ENCODE results near the gene PLCH2.

PLCH2 gene

GRCh38 chr1:2528966-2529783, 53.1 kb downstream of the PLCH2 start:
- peaks cover 19 to 65% (median 55%) of the 10 kb centered on the region in 5 donors for H3K4me1 ChIP-seq (ENCODE audit: control insufficient read depth in 5 of 5, insufficient read depth in 5 of 5, low read length in 5 of 5)
- peak overlapping the region in 3 of 5 donors; percentile 26 to 56 (median 36) for H3K4me3 ChIP-seq (ENCODE audit: low read depth in 1 of 5, low read length in 5 of 5)
- H3K9ac ChIP-seq (ENCODE audit: low read length in 5 of 5): peak overlapping the region in 1 of 5 donors; percentile 19
- H3K27me3 ChIP-seq (ENCODE audit: control insufficient read depth in 5 of 5, insufficient read depth in 4 of 5, low read length in 5 of 5): peaks cover 15 to 33% (median 32%) of the 10 kb centered on the region in 5 donors
- no peak overlapping the region for H3K27ac ChIP-seq (ENCODE audit: low read depth, low read length)
- H3K36me3 ChIP-seq (ENCODE audit: control insufficient read depth in 5 of 5, insufficient read depth in 5 of 5, low read length in 5 of 5): no peaks in the 10 kb centered on the region
- no peaks in the 10 kb centered on the region for H3K9me3 ChIP-seq (ENCODE audit: control insufficient read depth in 5 of 5, low read length in 5 of 5)

- Histone ChIP-seq H3K4me1 (ENCODE audit: control insufficient read depth in 5 of 5, insufficient read depth in 5 of 5, low read length in 5 of 5) (peaks cover 14 to 65% (median 48%) of the 10 kb centered on the region in 5 donors), H3K27ac (ENCODE audit: low read depth, low read length) (no peak within 1 kb of the TSS), H3K9ac (ENCODE audit: low read length in 5 of 5) (peak within 1 kb of the TSS in 2 of 5 donors; percentile 19 to 20)
Measured at GRCh38 chr1:2529784-2530512, 53.9 kb downstream of the PLCH2 start, which contains the start of gene HES5. HES5 (minus strand) TSS chr1:2530263; CDS start chr1:2530164, 99 bp downstream.

GRCh38 chr1:2530513-2531361, 54.6 kb downstream of the PLCH2 start:
- H3K27me3 ChIP-seq (ENCODE audit: control insufficient read depth in 5 of 5, insufficient read depth in 4 of 5, low read length in 5 of 5): peaks cover 23 to 48% (median 38%) of the 10 kb centered on the region in 5 donors
- peak overlapping the region in 1 of 5 donors; percentile 42 for H3K4me3 ChIP-seq (ENCODE audit: low read depth in 1 of 5, low read length in 5 of 5)
- no peaks in the 10 kb centered on the region for H3K9me3 ChIP-seq (ENCODE audit: control insufficient read depth in 5 of 5, low read length in 5 of 5)
- H3K36me3 ChIP-seq (ENCODE audit: control insufficient read depth in 5 of 5, insufficient read depth in 5 of 5, low read length in 5 of 5): no peaks in the 10 kb centered on the region
- H3K27ac ChIP-seq (ENCODE audit: low read depth, low read length): no peak overlapping the region
- H3K9ac ChIP-seq (ENCODE audit: low read length in 5 of 5): peak overlapping the region in 1 of 5 donors; percentile 20
- peaks cover 6 to 59% (median 40%) of the 10 kb centered on the region in 5 donors for H3K4me1 ChIP-seq (ENCODE audit: control insufficient read depth in 5 of 5, insufficient read depth in 5 of 5, low read length in 5 of 5)

More at GRCh38 chr1:2529784-2530512, 53.9 kb downstream of the PLCH2 start, which contains the start of gene HES5:
- H3K9me3 ChIP-seq (ENCODE audit: control insufficient read depth in 5 of 5, low read length in 5 of 5): no peaks in the 10 kb centered on the region
- H3K36me3 ChIP-seq (ENCODE audit: control insufficient read depth in 5 of 5, insufficient read depth in 5 of 5, low read length in 5 of 5): no peaks in the 10 kb centered on the region
- peak within 1 kb of the TSS in 3 of 5 donors; percentile 36 to 56 (median 42) for H3K4me3 ChIP-seq (ENCODE audit: low read depth in 1 of 5, low read length in 5 of 5)
- H3K27me3 ChIP-seq (ENCODE audit: control insufficient read depth in 5 of 5, insufficient read depth in 4 of 5, low read length in 5 of 5): peaks cover 20 to 41% (median 35%) of the 10 kb centered on the region in 5 donors

GRCh38 chr1:2532485-2533160, 56.5 kb downstream of the PLCH2 start:
- no peak overlapping the region for H3K9ac ChIP-seq (ENCODE audit: low read length in 5 of 5)
- no peaks in the 10 kb centered on the region for H3K36me3 ChIP-seq (ENCODE audit: control insufficient read depth in 5 of 5, insufficient read depth in 5 of 5, low read length in 5 of 5)
- H3K27ac ChIP-seq (ENCODE audit: low read depth, low read length): no peak overlapping the region
- H3K4me3 ChIP-seq (ENCODE audit: low read depth in 1 of 5, low read length in 5 of 5): no peak overlapping the region
- no peaks in the 10 kb centered on the region for H3K9me3 ChIP-seq (ENCODE audit: control insufficient read depth in 5 of 5, low read length in 5 of 5)
- H3K4me1 ChIP-seq (ENCODE audit: control insufficient read depth in 5 of 5, insufficient read depth in 5 of 5, low read length in 5 of 5): peaks cover 0 to 45% (median 28%) of the 10 kb centered on the region in 5 donors
- peaks cover 27 to 61% (median 48%) of the 10 kb centered on the region in 5 donors for H3K27me3 ChIP-seq (ENCODE audit: control insufficient read depth in 5 of 5, insufficient read depth in 4 of 5, low read length in 5 of 5)

- Histone ChIP-seq H3K27me3 (ENCODE audit: control insufficient read depth in 5 of 5, insufficient read depth in 4 of 5, low read length in 5 of 5) (peaks cover 29 to 69% (median 53%) of the 10 kb centered on the region in 5 donors), H3K9ac (ENCODE audit: low read length in 5 of 5) (no peak overlapping the region), H3K4me1 (ENCODE audit: control insufficient read depth in 5 of 5, insufficient read depth in 5 of 5, low read length in 5 of 5) (peaks cover 0 to 38% (median 20%) of the 10 kb centered on the region in 5 donors), H3K9me3 (ENCODE audit: control insufficient read depth in 5 of 5, low read length in 5 of 5) (no peaks in the 10 kb centered on the region), H3K4me3 (ENCODE audit: low read depth in 1 of 5, low read length in 5 of 5) (no peak overlapping the region), H3K36me3 (ENCODE audit: control insufficient read depth in 5 of 5, insufficient read depth in 5 of 5, low read length in 5 of 5) (no peaks in the 10 kb centered on the region), H3K27ac (ENCODE audit: low read depth, low read length) (no peak overlapping the region)
Measured at GRCh38 chr1:2533365-2533764, 57.3 kb downstream of the PLCH2 start.

GRCh38 chr1:2534315-2534686, 58.2 kb downstream of the PLCH2 start:
- Histone ChIP-seq H3K9ac (ENCODE audit: low read length in 5 of 5) (no peak overlapping the region), H3K4me3 (ENCODE audit: low read depth in 1 of 5, low read length in 5 of 5) (no peak overlapping the region), H3K27me3 (ENCODE audit: control insufficient read depth in 5 of 5, insufficient read depth in 4 of 5, low read length in 5 of 5) (peaks cover 35 to 74% (median 55%) of the 10 kb centered on the region in 5 donors), H3K4me1 (ENCODE audit: control insufficient read depth in 5 of 5, insufficient read depth in 5 of 5, low read length in 5 of 5) (peaks cover 0 to 29% (median 11%) of the 10 kb centered on the region in 5 donors), H3K36me3 (ENCODE audit: control insufficient read depth in 5 of 5, insufficient read depth in 5 of 5, low read length in 5 of 5) (no peaks in the 10 kb centered on the region), H3K27ac (ENCODE audit: low read depth, low read length) (no peak overlapping the region), H3K9me3 (ENCODE audit: control insufficient read depth in 5 of 5, low read length in 5 of 5) (no peaks in the 10 kb centered on the region)

GRCh38 chr1:2534687-2535441, 58.8 kb downstream of the PLCH2 start:
- H3K4me1 ChIP-seq (ENCODE audit: control insufficient read depth in 5 of 5, insufficient read depth in 5 of 5, low read length in 5 of 5): peaks cover 0 to 24% (median 9%) of the 10 kb centered on the region in 5 donors
- no peak overlapping the region for H3K27ac ChIP-seq (ENCODE audit: low read depth, low read length)
- no peaks in the 10 kb centered on the region for H3K36me3 ChIP-seq (ENCODE audit: control insufficient read depth in 5 of 5, insufficient read depth in 5 of 5, low read length in 5 of 5)
- H3K9me3 ChIP-seq (ENCODE audit: control insufficient read depth in 5 of 5, low read length in 5 of 5): no peaks in the 10 kb centered on the region
- no peak overlapping the region for H3K9ac ChIP-seq (ENCODE audit: low read length in 5 of 5)
- H3K4me3 ChIP-seq (ENCODE audit: low read depth in 1 of 5, low read length in 5 of 5): no peak overlapping the region
- peaks cover 35 to 72% (median 60%) of the 10 kb centered on the region in 5 donors for H3K27me3 ChIP-seq (ENCODE audit: control insufficient read depth in 5 of 5, insufficient read depth in 4 of 5, low read length in 5 of 5)

GRCh38 chr1:2535455-2535854, 59.4 kb downstream of the PLCH2 start:
- no peaks in the 10 kb centered on the region for H3K9me3 ChIP-seq (ENCODE audit: control insufficient read depth in 5 of 5, low read length in 5 of 5)
- no peak overlapping the region for H3K9ac ChIP-seq (ENCODE audit: low read length in 5 of 5)
- peaks cover 0 to 19% (median 7%) of the 10 kb centered on the region in 5 donors for H3K4me1 ChIP-seq (ENCODE audit: control insufficient read depth in 5 of 5, insufficient read depth in 5 of 5, low read length in 5 of 5)
- H3K27me3 ChIP-seq (ENCODE audit: control insufficient read depth in 5 of 5, insufficient read depth in 4 of 5, low read length in 5 of 5): peaks cover 35 to 75% (median 60%) of the 10 kb centered on the region in 5 donors
- H3K27ac ChIP-seq (ENCODE audit: low read depth, low read length): no peak overlapping the region
- no peak overlapping the region for H3K4me3 ChIP-seq (ENCODE audit: low read depth in 1 of 5, low read length in 5 of 5)
- no peaks in the 10 kb centered on the region for H3K36me3 ChIP-seq (ENCODE audit: control insufficient read depth in 5 of 5, insufficient read depth in 5 of 5, low read length in 5 of 5)

Data from subcutaneous abdominal adipose tissue (tissue), 5 donors.